ENCODE data around the gene ERC1.
A peak's percentile ranks its signal among the peaks of the same experiment; 100 is the strongest.
"Not testable (repeated sequence)": the region's sequence is repeated elsewhere in the genome, so short reads cannot be mapped to it uniquely, and the experiment has no call there.

ERC1 gene

DNA sequence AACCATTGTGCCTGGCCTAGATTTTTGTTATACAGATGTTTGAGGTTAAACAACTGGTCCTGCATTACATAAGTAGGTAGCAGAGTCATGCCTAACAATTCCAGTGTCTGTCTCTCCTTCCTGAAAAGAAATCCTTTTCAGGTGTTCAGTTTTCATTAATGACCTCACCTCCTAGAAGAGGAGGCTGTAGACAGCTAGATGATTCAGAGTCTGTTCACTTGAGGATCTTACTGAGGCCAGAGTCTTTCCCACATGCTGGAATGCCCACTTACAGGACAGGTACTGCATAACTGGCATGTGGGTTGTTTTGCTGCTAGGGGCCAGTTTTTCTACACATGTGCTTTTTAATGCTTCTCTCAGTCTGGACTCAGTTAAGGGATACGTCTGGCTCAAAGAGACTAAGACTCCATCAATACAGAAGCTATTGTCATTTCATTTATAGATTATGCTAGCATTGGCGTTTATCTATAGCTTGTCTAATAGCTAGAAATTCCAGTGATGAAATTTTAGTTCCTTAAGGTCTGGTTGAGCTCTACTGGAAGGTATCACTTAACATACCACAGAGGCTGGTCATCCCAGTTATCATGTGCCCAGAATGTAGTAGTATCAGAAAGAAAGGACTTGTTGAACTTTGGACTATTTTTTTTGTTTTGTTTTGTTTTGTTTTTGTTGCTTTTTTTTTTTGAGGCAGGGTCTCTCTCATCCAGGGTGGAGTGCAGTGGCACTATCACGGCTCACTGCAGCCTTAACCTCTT is 206.4 kb downstream of the ERC1 start:
- DNase-seq, result no peak

DNA sequence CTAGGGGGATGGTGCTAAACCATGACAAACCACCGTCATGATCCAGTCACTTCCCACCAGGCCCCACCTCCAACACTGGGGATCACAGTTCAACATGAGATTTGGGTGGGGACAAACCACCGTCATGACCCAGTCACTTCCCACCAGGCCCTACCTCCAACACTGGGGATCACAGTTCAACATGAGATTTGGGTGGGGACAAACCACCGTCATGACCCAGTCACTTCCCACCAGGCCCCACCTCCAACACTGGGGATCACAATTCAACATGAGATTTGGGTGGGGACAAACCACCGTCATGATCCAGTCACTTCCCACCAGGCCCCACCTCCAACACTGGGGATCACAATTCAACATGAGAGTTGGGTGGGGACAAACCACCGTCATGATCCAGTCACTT is 207.8 kb downstream of the ERC1 start:
- DNase-seq, result not testable (repeated sequence)

DNA sequence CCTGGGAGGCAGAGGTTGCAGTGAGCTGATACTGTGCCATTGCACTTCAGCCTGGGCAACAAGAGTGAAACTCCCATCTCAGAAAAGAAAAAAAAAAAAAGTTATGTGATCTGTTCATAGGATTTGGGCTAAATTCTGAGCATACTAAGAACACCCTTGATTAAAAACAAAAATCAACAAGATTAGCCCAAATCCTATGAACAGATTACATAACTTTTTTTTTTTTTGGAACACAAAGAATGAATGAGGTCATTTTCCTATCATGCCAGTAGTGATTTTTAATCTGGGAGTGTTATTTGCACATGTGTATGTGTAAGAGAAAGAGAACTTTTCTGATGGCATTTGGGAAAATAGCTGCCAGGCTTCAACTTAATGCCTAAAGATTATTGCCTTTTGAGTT is 208.7 kb downstream of the ERC1 start:
- DNase-seq, result no peak

DNA sequence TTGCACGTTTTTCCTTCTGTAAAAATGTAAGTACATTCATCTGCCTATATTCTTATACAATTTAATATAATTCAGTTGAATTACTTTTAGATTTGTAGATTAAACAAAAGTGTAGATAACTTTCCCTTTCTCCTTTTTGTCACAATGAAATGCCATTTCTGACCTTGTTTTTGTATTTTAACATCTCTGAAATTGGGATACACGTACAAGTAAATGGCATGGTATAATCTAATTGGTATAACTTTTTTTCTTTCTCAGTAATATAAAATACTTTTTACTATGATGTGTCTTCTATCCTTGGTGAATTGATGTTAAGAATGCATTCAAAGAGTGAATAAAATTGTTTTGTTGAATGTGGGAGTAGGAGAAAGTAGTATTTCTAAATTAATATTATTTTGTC is 210.0 kb downstream of the ERC1 start:
- DNase-seq, result no peak

DNA sequence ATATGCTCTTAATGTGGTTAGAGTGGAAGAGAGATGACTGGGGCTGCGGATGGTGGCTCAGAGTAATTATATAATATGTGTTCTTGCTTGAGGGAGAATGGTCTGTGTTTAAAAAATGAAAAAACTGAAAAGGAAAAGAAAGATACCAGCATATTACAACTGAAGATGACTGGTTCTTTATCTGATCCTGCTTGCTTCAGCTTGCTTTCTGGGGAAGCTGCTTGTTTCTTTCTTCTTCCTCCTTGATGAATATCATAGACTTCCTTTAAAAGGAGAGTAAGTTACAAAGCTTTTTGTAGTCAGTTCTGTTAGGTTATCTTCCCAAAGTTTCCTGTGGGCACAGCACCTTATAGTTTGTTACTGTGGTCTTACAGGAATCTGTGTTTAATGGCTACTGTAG is 210.9 kb downstream of the ERC1 start:
- no peak for DNase-seq

DNA sequence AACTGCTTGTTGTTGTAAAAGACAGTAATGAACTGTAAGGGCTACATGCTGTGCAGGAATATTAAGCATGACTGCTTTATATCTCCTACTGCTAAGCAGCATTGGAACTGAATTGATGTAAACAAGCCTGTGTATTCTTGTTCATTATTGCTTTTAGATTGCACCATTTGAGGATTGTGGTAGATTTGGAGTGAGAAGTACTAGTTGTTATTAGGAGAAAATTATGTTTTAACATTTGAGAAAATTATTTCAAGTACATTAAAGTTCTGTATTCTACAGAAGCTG is 212.7 kb downstream of the ERC1 start:
- no peak for DNase-seq

DNA sequence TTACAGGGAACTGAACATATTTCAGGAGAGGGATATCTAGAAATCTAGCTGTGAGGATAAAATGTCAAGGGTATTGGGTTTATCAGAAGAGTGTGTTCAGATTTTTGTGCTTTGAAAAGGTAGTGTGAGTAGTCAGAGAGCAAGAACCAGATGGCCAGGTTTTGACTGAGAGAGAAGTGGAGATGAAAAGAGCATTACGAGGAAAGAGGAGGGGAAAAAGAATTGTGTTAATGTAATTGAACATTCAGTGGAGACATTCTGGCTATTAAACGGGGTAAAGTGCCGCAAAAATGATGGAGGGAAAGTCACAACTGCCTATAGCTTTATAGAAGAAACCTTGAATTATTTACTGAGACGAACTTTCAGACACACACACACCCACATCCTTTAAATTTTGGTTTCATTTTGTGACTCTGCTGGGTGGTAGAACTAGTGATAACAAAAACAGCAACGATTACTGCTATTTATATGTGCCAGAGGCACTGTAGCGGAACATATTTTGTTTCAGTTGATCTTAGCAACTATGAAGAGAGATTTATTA is 213.6 kb downstream of the ERC1 start:
- no peak for DNase-seq

DNA sequence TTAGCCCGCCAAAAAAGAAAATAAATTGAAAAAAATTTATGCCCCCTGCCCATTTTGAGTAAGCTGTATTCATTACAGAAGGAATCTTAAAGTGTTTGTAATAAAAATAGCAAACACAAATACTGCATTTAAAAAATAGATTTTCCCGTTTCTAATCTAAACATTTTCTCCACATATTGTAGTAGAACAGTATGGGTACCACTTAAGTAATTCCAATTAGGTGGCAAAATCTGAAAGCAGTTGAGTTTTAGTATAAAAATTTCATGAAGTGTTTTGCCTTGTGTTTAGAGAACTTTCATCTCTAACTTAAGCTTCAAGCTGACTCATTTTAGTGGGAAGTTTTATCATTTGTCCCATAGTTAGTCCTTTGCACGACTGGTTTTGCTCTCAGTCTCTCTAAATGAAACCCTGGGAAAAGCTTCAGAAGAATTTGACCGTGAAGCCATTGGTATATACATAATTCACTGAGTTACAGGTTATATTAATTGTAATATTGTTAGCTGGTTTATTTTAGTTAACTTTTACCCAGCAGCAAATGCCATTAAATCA is 214.6 kb downstream of the ERC1 start:
- DNase-seq, result no peak

DNA sequence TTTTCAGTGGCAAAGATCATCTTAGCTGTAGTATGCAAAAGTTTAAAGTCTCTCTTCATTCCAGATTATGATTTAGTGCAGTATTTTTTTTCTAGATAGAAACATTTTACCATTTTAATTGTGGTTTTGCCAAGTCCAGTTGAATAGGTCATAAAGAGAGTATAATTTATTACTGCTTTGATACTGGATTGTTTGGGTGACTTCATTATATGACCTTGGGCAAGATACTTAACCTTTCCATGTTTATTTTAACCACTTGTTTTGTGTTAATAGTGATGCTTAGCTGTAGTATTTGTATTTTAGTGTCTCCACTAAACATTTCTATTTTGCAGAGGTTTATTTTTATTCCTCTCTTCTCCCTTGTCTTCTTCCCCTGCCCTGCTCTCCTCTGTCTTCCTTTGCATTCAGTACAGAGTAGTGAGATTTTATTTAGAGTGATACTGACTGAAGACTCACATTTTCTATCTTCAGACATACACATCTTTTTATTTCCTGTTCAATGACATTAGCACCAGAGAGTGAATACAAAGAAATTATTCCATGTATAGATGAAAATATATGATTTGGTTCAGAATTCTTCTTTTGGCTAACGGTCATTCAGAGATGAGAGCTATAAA is 215.2 kb downstream of the ERC1 start:
- no peak for DNase-seq

DNA sequence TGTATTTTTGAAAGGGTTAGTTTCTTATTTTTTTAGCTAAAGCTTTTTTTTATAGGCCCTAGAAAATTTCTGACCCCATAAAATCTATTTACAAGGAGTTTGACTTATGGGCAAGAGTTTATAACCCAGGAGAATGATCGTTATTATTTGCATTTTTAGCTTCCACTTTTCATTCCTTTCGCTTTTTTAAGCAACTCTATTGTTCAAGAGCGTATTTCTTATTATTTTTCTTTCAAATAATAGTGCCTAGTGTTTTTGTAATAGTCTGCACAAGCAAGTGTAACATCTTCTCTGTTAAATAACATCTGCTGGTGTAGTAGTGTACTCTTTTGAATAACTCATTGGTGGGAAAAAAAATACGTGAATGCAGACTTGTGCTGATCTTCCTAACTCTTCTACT is 216.3 kb downstream of the ERC1 start:
- no peak for DNase-seq

DNA sequence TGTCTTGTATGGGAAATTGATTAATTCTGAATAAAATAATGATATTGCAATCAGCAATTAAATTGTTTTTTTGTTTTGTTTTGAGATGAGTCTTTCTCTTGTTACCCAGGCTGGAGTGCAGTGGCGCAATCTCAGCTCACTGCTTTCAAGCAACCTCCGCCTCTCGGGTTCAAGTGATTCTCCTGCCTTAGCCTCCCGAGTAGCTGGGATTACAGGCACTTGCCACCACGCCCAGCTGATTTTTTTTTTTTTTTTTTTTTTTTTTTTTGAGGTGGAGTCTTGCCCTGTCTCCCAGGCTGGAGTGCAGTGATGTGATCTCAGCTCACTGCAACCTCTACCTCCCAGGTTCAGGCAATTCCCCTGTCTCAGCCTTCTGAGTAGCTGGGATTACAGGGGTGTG is 217.7 kb downstream of the ERC1 start:
- DNase-seq, result not testable (repeated sequence)

DNA sequence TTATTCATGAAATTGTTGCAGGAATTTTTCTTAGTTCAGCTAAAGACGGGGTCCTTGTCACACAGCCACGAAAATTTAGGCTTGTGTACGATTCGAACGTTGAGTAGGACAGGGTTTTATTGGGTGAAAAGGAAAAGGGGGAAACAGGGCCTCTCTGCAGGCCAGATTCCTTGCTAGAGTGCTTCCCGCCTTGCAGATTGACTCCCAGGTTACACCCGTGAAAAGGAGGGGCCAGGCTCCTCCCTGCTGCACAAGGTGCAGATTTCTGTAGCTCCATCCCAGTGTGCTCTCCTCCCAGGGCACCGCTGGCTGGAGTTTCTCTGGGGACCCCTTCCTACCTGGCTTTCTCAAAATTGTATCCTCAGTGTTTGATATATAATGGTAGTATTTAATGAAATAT is 221.5 kb downstream of the ERC1 start:
- no peak for DNase-seq

DNA sequence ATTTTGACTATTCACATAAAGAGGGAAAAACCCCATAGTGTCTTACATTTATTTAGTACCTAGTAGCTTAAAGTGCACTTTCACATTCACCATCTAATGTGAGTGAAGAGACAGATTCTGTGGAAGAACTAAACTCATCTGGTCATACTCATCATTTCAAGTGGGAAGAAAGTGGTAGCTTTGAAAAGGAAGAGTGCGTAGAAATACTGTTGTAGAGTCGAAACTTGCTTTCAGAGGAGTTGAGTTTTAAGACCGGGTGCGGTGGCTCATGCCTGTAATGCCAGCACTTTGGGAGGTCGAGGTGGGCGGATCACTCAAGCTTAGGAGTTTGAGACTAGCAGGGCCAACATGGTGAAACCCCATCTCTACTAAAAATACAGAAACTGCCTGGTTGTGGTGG is 222.2 kb downstream of the ERC1 start:
- peak; percentile 31 for DNase-seq

DNA sequence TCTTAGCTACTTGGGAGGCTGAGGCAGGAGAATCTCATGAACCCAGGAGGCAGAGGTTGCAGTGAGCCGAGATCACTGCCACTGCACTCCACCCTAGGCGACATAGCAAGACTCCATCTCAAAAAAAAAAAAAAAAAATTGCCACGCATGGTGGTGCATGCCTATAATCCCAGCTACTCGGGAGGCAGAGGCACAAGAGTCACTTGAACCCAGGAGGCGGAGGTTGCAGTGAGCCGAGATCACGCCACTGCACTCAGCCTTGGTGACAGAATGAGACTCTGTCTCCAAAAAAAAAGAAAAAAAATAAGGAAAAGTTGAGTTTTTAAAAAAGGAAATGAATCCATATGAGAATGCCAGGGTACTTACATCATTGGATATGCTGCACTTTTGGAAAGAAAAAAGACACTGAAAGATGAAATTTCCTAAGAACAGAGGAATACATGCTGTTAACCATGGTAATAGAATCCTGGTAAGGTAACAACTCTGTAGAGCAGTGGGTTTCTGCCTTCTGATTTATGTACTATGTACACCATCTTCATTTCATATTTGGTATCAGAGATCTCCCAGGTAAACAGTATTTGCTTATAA is 222.7 kb downstream of the ERC1 start:
- DNase-seq, result no peak

DNA sequence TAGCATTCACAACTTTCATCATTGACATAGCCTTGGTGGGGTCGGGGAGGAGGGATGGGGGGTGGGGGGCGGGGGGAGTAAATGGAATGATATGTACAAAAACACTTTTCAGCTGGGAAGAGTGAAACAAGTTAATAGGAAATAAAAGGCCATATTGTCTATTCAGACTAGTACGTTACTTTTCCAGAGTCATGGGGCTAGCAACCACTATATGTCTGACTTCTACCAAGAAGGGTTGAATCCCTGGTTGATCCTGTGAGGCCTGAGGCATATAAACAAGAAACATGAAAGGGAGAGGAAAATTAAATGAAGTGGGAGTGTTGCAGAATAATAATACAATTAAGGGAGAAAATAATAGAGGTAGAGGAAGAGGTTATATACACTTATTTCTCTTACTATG is 225.5 kb downstream of the ERC1 start:
- DNase-seq, result no peak

DNA sequence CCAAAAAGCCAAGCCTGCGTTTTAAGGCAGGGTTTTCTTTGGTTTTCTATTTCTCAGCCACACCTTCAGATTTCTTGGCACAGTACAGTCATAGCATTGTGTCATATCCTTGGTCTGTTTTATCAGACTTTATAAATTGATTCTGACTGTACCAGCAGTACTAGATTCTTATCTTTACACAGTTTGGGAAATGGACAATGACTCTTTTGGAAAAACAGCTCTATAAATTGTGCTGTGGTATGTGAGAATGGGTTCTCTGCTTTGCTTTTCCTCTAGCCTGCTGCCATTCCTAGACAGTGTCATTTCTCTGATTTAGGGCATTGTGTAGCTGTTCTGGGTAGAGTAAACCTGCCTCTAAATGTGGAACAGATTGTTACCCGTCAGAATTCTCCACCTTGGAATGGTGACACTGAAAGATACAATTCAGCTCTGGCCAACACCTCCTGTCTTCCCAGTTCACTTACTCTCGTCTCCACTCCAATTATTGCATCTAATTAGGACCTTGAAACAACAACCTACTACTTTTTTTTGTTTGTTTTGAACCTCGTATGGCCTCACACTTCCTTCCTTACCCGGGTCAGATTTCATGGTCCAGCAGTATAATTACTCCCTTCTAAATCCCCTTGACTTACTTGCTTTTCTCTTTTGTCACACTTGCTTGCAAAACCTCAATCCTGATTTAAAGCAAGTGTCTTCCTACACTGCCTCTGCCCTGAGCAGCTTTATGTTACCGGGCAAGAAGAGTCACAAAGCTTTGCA is 226.3 kb downstream of the ERC1 start:
- DNase-seq, result no peak

DNA sequence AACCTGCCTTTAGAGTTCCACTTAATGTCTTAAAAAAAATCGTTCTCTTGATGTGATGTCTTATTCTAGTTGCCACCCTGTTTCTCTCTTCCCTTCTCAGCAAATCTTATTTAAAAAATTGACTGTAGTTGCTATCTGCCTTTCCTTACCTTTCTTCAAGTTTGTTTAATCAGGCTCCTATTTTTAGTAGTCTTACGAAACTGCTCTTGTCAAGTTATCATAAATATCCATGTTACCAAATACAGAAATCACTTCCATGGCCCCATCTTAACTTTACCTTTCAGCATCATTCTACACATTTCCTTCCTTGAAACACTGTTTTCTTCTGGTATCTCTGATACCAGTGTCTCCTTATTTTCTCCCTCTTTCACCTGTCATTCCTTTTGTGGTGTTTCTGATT is 227.3 kb downstream of the ERC1 start:
- DNase-seq, result no peak

DNA sequence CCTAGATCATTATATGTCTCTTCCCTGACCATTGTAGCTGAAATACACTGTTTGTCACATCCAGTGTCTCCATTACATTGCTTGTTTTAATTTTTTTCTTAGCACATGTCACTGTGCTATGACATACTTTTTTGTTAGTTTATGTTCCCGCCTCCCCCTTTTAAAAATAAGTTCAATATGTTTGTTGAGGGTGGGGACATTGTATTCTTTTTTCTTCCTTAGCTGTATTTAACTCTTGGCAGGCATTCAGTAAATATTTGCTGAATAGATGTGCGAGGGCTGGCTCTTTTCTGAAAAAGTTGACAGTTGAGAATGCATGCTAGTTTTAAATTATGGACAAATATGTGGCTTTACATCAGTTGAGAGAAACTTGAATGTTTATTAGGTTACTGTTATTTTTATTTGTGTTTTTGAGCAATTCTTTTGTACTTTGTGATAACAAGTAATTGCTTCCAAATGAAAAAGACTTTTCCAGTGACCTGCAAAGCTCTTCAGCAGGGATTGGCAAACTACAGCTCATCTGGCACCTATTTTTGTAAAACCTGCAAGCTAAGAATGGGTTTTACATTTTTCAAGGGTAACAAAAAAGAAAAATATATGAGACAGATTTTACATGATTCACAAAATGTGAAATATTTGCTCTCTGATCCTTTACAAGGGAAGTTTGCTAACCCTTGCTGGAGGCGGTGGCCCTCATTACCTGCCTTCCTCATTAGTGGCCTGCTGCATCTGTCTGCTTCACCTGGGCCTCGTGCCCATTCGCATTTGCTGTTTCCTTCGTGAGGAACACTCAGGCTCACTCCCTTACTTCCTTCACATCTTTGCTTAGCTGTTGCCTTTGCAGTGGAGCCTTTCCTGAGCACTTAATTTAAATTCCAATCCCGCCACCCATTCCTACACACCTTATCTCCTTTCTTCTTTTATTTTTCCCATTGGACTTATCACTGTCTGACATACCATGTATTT is 229.4 kb downstream of the ERC1 start:
- no peak for DNase-seq

DNA sequence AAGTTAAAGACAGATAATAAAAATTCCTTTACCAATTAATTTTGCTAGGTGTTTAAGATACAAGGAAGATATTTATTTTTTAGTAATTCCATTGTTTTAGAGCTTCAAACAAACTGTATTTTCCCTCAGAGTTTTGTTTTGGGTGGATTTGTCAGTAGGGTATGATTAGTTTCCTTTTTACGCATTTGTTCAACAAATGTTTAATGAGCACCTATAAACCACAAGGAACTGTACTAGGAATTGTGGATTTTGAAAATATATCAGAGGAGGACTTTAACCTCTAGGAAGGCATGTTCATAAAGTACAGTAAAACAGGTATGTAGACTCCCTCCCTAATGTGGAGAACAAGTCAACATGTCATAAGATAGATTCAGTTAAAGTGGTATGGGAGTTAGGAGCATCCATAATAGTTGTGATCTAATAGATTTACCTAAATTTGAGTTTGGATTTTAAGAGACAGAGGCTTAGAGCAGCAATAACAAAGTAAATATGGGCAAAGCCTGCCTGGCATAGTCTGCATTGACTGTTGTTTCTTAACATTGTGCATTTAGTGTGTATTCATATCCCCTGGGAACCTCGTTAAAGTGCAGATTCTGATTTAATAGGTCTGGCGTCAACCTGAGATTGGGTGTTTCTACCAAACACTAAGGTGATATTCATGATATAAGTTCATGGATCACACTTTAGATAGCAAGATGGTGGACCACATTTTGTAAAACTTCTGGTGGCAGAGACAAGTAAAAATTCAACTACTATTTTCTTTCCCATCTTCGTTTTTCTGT is 232.0 kb downstream of the ERC1 start:
- DNase-seq, result no peak

DNA sequence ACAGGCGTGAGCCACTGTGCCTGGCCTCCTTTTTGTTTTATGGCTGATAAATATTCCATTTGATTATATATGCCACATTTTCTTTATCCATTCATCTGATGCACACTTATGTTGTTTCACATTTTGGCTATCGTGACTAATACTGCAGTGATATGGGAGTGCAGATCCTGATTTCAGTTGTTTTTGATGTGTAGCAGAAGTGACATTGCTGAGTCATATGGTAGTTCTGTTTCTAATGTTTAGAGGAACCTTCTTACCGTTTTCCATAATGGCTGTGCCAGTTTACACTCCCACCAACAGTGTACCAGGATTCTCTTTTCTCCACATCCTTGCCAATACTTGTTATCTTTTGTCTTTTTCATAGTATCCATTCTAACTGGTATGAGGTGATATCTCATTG is 235.9 kb downstream of the ERC1 start:
- no peak for DNase-seq

DNA sequence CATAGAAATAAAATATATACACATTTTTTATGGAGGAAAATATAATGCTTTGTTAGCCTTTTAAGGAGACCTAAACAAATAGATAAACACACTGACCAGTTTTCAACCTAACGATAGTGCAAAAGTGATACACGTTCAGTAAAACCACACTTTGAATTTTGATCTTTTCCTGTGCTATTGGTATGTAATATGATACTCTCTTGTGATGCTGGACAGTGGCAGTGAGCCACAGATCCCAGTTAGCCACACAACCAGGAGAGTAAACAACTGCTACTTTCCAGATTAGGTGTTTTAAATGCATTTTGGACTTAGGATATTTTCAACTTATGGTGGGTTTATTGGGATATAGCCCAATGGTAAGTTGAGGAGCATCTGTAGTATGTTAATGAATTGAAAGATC is 243.1 kb downstream of the ERC1 start:
- DNase-seq, result no peak

Data from stimulated activated naive CD4-positive, alpha-beta T cell treated with Interleukin-2 at 50 U/mL for 16 hours (primary cell).